Mesendoderm (in vitro differentiated cells): ENCODE results near the gene RBBP5.

ENCODE experiments used
- DNase-seq: peaks from one replicate; pipeline ENCODE4 v3.0.0; 2013
- H2AK5ac ChIP-seq: 2 replicates; pipeline ENCODE4 v1.6.1; 2013; ENCODE audit warnings: low read length, inconsistent platforms
- H2BK120ac ChIP-seq: 2 replicates; pipeline ENCODE4 v1.6.1; 2013; ENCODE audit warnings: low read depth, mild to moderate bottlenecking, low read length, moderate library complexity, mixed read lengths
- H2BK15ac ChIP-seq: replicated peaks from 2 replicates; pipeline ENCODE4 v1.6.1; 2013; ENCODE audit warnings: low read depth, mild to moderate bottlenecking, moderate library complexity
- H2BK5ac ChIP-seq: 2 replicates; pipeline ENCODE4 v1.6.1; 2013; ENCODE audit warnings: low read length, inconsistent platforms
- H3K18ac ChIP-seq: 2 replicates; pipeline ENCODE4 v1.6.1; 2013; ENCODE audit warnings: mild to moderate bottlenecking, low read length, mixed read lengths
- H3K23ac ChIP-seq: one replicate; pipeline ENCODE4 v1.6.1; 2013; ENCODE audit warnings: low read length
- H3K27ac ChIP-seq: 2 replicates; pipeline ENCODE4 v1.5.1; 2013; ENCODE audit warnings: low read depth, mild to moderate bottlenecking, inconsistent platforms, low read length, moderate library complexity
- H3K27me3 ChIP-seq: 2 replicates; pipeline ENCODE4 v1.6.1; 2013; ENCODE audit warnings: low read length, control low read depth, mild to moderate bottlenecking, inconsistent platforms; ENCODE audit not compliant: insufficient read depth, poor library complexity
- H3K36me3 ChIP-seq: 2 replicates; pipeline ENCODE4 v1.6.1; 2013; ENCODE audit warnings: low read length, inconsistent platforms; ENCODE audit not compliant: control insufficient read depth, insufficient read depth
- H3K4ac ChIP-seq: one replicate; pipeline ENCODE4 v1.6.1; 2013; ENCODE audit warnings: low read depth, mild to moderate bottlenecking, low read length, moderate library complexity
- H3K4me1 ChIP-seq: 2 replicates; pipeline ENCODE4 v1.6.1; 2013; ENCODE audit warnings: low read depth, low read length, inconsistent platforms; ENCODE audit not compliant: control insufficient read depth
- H3K4me2 ChIP-seq: 2 replicates; pipeline ENCODE4 v1.6.1; 2013; ENCODE audit warnings: low read length
- H3K4me3 ChIP-seq: 2 replicates; pipeline ENCODE4 v1.5.1; 2013; ENCODE audit warnings: mild to moderate bottlenecking, low read length
- H3K56ac ChIP-seq: one replicate; pipeline ENCODE4 v1.6.1; 2013; ENCODE audit warnings: low read length
- H3K79me1 ChIP-seq: 2 replicates; pipeline ENCODE4 v1.6.1; 2013; ENCODE audit warnings: low read length, inconsistent platforms
- H3K79me2 ChIP-seq: 2 replicates; pipeline ENCODE4 v1.6.1; 2013; ENCODE audit warnings: mild to moderate bottlenecking, low read length; ENCODE audit not compliant: control insufficient read depth, insufficient read depth
- H3K9ac ChIP-seq: 2 replicates; pipeline ENCODE4 v1.6.1; 2013; ENCODE audit warnings: low read length, inconsistent platforms
- H4K5ac ChIP-seq: one replicate; pipeline ENCODE4 v1.6.1; 2013; ENCODE audit warnings: low read length
- H4K8ac ChIP-seq: one replicate; pipeline ENCODE4 v1.6.1; 2013; ENCODE audit warnings: low read depth, mild to moderate bottlenecking, control low read depth, low read length, moderate library complexity
- WGBS: extraction: QIAGEN DNeasy Blood & Tissue Kit; methylation state at CpG from one replicate; pipeline ENCODE4 v1.1.7; 2013; ENCODE audit warnings: low lambda C conversion rate, missing lambda C conversion rate; ENCODE audit not compliant: insufficient coverage; ENCODE audit errors: extremely low coverage; 5-methylcytosine and 5-hydroxymethylcytosine counted together

Gene RBBP5

DNA sequence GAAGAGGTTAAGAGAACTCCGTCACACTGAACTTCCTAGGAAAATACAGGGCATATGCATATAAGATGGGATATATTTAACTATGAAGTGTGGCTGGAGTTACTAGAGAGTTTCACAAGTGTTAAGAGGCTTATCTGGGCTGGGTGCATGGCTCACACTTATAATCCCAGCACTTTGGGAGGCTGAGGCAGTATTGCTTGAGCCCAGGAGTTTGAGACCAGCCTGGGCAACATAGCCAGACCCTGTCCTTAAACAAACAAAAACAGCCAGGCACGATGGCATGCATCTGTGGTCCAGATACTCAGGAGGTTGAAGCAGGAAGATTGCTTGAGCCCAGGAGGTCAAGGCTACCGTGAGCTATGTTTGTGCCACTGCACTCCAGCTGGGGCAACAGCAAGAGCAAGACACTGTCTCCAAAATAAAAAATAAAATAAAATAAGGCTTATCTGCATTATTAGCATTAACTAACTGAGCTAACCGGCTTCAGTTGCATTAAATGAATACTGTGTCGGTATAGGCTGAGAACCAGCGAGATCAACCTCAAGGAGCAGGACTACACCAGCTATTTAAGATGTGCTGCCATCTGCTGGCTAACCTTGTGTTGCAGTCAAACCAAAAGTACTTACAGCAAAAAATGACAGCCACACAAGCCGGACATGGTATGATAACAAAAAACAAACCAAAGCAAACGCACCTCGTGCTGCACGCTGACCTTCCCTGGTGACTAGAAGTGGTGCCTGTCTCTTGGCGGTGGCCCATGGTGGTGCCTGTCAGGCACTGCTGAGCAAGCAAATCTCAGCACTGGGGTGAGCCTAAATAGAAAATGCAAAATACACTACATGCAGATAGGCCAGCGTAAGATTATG is 19.7 kb upstream of the RBBP5 start:
- Histone ChIP-seq H2BK5ac (no peak overlapping the region), H3K23ac (no peak overlapping the region), H3K4ac (no peak overlapping the region), H3K56ac (no peak overlapping the region), H4K8ac (no peak overlapping the region), H3K18ac (no peak overlapping the region), H3K79me2 (no peaks in the 10 kb centered on the region), H3K4me1 (no peaks in the 10 kb centered on the region), H3K9ac (no peak overlapping the region), H3K27me3 (no peaks in the 10 kb centered on the region), H3K36me3 (no peaks in the 10 kb centered on the region), H4K5ac (no peak overlapping the region), H2BK120ac (no peak overlapping the region), H2BK15ac (no peak overlapping the region), H3K4me3 (no peak overlapping the region), H3K4me2 (no peak overlapping the region), H2AK5ac (no peak overlapping the region), H3K27ac (no peak overlapping the region), H3K79me1 (no peaks in the 10 kb centered on the region)
- peak; percentile 85 for DNase-seq
- WGBS = no CpG with 5 or more reads among the region's 12 CpGs

DNA sequence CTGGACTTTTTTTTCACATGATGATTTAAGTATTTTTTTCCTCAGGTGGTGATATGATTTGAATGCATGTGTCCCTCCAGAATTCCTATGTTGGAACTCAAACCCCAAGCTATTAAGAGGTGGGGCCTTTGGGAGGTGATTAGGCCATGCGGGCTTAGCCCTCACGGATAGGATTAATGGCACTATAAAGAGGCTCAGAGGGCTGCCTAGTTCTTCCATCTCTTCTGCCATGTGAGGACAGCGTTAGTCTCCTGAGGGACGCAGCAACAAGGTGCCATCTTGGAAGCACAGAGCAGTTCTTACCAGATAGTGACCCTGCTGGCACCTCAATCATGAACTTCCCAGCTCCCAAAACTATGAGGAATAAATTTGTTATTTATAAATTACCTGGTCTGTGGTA is 18.3 kb upstream of the RBBP5 start:
- H2BK120ac ChIP-seq = no peak overlapping the region
- DNase-seq = no peak

DNA sequence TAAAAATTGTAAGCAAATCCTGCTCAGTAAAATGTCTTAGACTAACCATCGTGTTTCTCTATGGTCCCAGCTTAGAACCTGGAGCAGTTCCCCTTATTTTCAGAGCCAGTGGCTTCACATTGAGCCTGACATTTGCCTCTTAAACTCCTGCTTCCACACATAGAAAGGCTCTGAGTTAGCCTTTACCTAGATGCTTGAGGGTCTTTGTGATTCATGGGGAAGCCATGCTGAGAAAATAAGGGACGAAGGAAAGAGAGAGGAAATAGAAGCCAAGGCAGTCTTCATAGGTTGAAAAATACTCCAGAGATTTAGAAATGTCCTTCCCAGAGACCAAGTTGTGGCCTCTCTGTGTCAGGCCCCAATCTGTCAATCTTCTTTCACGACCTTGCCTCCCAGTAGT is 16.1 kb upstream of the RBBP5 start:
- Histone ChIP-seq H2AK5ac (no peak overlapping the region), H4K8ac (no peak overlapping the region), H3K4ac (no peak overlapping the region), H3K9ac (no peak overlapping the region), H3K23ac (no peak overlapping the region), H3K4me1 (no peaks in the 10 kb centered on the region), H3K79me2 (no peaks in the 10 kb centered on the region), H2BK15ac (no peak overlapping the region), H3K56ac (no peak overlapping the region), H3K36me3 (no peaks in the 10 kb centered on the region), H4K5ac (no peak overlapping the region), H3K4me2 (no peak overlapping the region), H3K27me3 (no peaks in the 10 kb centered on the region), H3K79me1 (no peaks in the 10 kb centered on the region), H3K27ac (no peak overlapping the region), H3K18ac (no peak overlapping the region), H2BK120ac (no peak overlapping the region), H3K4me3 (no peak overlapping the region), H2BK5ac (no peak overlapping the region)
- WGBS = no CpG with 5 or more reads among the region's 3 CpGs
- no peak for DNase-seq

More for the DNA sequence above, 18.3 kb upstream of the RBBP5 start:
- H3K18ac ChIP-seq = no peak overlapping the region
- no peak overlapping the region for H3K4ac ChIP-seq
- H3K79me2 ChIP-seq = no peaks in the 10 kb centered on the region
- no peak overlapping the region for H3K23ac ChIP-seq
- H3K9ac ChIP-seq = no peak overlapping the region
- no peak overlapping the region for H3K4me3 ChIP-seq
- no peaks in the 10 kb centered on the region for H3K4me1 ChIP-seq
- no peak overlapping the region for H2BK15ac ChIP-seq
- no peaks in the 10 kb centered on the region for H3K27me3 ChIP-seq
- no peak overlapping the region for H3K27ac ChIP-seq
- no CpG with 5 or more reads among the region's 4 CpGs for WGBS
- no peak overlapping the region for H4K5ac ChIP-seq
- no peak overlapping the region for H4K8ac ChIP-seq
- H3K56ac ChIP-seq = no peak overlapping the region
- no peak overlapping the region for H2BK5ac ChIP-seq
- no peaks in the 10 kb centered on the region for H3K36me3 ChIP-seq
- H3K4me2 ChIP-seq = no peak overlapping the region
- no peak overlapping the region for H2AK5ac ChIP-seq
- H3K79me1 ChIP-seq = no peaks in the 10 kb centered on the region

DNA sequence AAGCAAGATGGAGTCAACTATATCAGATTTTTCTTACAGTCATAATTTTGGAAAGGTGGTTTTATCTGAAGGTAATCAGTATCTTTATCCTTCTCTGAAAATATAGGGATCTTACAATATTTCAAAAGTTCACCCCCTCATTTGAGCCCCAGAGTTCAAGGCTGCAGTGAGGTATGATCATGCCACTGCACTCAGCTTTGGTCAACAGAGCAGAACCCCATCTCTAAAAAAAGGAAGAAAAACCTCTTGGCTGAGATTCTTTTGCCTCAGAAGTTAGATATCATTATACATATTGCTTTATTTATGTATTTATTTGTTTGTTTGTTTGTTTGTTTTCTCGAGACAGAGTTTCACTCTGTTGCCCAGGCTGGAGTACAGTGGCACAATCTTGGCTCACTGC is 11.5 kb upstream of the RBBP5 start:
- H3K4me2 ChIP-seq = no peak overlapping the region
- no peak overlapping the region for H3K56ac ChIP-seq
- no peaks in the 10 kb centered on the region for H3K4me1 ChIP-seq
- H4K5ac ChIP-seq = no peak overlapping the region
- H2AK5ac ChIP-seq = no peak overlapping the region
- DNase-seq = no peak
- no peak overlapping the region for H2BK5ac ChIP-seq
- H2BK15ac ChIP-seq = no peak overlapping the region
- H3K4me3 ChIP-seq = no peak overlapping the region
- no peak overlapping the region for H3K4ac ChIP-seq
- H3K27ac ChIP-seq = no peak overlapping the region
- H4K8ac ChIP-seq = no peak overlapping the region
- no CpG with 5 or more reads among the region's 1 CpG for WGBS
- H3K23ac ChIP-seq = no peak overlapping the region
- H3K79me1 ChIP-seq = no peaks in the 10 kb centered on the region
- H3K79me2 ChIP-seq = no peaks in the 10 kb centered on the region
- H2BK120ac ChIP-seq = no peak overlapping the region
- H3K18ac ChIP-seq = no peak overlapping the region
- no peak overlapping the region for H3K9ac ChIP-seq
- H3K27me3 ChIP-seq = no peaks in the 10 kb centered on the region
- no peaks in the 10 kb centered on the region for H3K36me3 ChIP-seq

DNA sequence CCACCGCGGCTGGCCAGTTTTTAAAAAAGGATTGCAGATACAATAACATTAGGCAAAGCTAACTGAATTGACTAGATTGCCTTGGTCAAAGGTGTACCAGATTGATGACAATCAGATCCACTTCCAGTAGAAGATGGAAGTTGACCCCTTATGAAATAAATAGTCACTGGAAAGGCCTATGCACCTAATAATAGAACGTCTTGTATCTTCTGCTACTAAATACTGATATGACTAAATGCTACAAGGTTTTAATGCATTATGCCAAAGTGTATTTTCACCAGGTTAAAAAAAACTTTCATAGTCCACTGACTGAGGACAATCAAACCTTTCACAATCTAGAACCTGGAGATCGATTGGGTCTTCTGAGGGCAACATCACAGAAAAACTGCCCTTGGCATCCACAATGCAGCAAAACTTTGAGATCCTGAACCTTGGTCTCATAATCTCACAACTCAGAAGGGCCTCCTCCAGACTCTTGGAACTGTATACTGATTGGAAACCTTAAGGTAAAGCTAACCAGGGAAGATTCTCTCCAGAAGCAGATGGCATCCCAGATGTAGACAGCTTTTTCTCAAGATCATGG is 7.8 kb upstream of the RBBP5 start:
- Histone ChIP-seq H3K79me1 (no peaks in the 10 kb centered on the region), H3K79me2 (no peaks in the 10 kb centered on the region), H2AK5ac (no peak overlapping the region), H3K4me1 (no peaks in the 10 kb centered on the region), H4K5ac (no peak overlapping the region), H3K18ac (no peak overlapping the region), H2BK5ac (no peak overlapping the region), H3K36me3 (no peaks in the 10 kb centered on the region), H3K4me3 (no peak overlapping the region), H3K4me2 (no peak overlapping the region), H3K56ac (no peak overlapping the region), H3K27ac (no peak overlapping the region), H4K8ac (no peak overlapping the region), H3K4ac (no peak overlapping the region), H3K23ac (no peak overlapping the region), H3K9ac (no peak overlapping the region), H3K27me3 (no peaks in the 10 kb centered on the region), H2BK120ac (no peak overlapping the region), H2BK15ac (no peak overlapping the region)
- no CpG with 5 or more reads among the region's 4 CpGs for WGBS
- DNase-seq = no peak
